ENCODE results near the gene OSGEP.

- TF ChIP-seq CTCF (IDR thresholded peaks at IDR 0.05), result no peak
- TF ChIP-seq POLR2AphosphoS5 (IDR thresholded peaks at IDR 0.05), result no peak
- TF ChIP-seq POLR2A (IDR thresholded peaks at IDR 0.05), result no peak
Measured at GRCh38 chr14:20499881-20500280, 45.3 kb upstream of the OSGEP start.

Data from sigmoid colon (tissue), 4 donors.